OCI-LY7 (cell line): ENCODE data around the gene GNB1.

Experiments used
- EZH2phosphoT487 ChIP-seq: fragments of 200-600 bp; sonication (generic); IDR thresholded peaks from 2 replicates; pipeline ENCODE4 v1.6.1; 2018; ENCODE audit warnings: low read depth, borderline replicate concordance, mild to moderate bottlenecking, mixed run types, antibody characterized with exemption, low read length, moderate library complexity, mixed read lengths
- TF ChIP-seq, protein P1 (sequence below): fragments of 200-600 bp; sonication (generic); conservative IDR thresholded peaks from 2 replicates; pipeline ENCODE4 v1.5.1; 2014; ENCODE audit warnings: mild to moderate bottlenecking, antibody characterized with exemption, low read length, moderate library complexity, mixed read lengths

DNA sequence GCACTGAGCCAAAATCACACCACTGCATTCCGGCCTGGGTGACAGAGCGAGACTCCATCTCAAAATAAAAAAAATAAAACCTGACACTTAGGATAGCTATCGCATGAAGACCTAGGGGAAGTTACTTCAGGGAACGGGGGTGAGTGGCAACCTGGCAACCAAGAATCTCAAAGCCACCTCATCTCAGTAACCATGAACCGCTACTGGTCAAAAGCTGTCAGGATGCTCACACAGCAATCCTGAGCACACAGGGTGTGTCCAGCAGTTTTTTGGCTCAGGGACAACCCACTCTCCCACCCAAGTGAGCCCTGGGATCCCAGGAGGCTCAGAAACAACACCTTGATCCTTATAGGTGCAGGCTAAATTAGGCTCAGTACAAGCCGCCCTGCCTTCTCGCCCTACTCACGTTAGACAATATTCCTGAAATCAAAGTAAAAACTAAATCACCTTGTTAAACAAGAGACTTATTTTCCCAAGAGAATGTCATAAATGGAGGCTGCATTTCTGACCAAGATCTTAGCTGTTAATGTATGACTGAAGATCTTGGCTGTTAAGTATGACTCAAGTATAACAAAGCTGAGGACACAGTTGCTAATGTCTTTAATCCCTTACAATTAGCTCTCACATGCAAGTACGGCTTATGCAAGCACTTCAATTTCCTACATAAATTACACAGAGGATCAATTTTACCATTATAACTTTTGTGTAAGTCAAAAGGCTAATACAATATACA, 64.4 kb downstream of the GNB1 start:
- no peak for TF ChIP-seq EZH2phosphoT487
- TF ChIP-seq, protein P1, sequence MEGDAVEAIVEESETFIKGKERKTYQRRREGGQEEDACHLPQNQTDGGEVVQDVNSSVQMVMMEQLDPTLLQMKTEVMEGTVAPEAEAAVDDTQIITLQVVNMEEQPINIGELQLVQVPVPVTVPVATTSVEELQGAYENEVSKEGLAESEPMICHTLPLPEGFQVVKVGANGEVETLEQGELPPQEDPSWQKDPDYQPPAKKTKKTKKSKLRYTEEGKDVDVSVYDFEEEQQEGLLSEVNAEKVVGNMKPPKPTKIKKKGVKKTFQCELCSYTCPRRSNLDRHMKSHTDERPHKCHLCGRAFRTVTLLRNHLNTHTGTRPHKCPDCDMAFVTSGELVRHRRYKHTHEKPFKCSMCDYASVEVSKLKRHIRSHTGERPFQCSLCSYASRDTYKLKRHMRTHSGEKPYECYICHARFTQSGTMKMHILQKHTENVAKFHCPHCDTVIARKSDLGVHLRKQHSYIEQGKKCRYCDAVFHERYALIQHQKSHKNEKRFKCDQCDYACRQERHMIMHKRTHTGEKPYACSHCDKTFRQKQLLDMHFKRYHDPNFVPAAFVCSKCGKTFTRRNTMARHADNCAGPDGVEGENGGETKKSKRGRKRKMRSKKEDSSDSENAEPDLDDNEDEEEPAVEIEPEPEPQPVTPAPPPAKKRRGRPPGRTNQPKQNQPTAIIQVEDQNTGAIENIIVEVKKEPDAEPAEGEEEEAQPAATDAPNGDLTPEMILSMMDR = no peak
